K562 (cell line): ENCODE results near the gene MKRN3. TPM values are rescaled to one million over a fixed set of nuclear protein-coding genes. Genes with fewer than 3 reads are reported as not detected.
A peak's percentile ranks its signal among the peaks of the same experiment; 100 is the strongest.

Experiments
- BACH1 ChIP-seq: fragments of 200-800 bp; sonication (Bioruptor generic); IDR thresholded peaks from 2 replicates; pipeline ENCODE4 v1.6.1; 2016; ENCODE audit warnings: missing genetic modification characterization, missing compliant biosample characterization
- CBX2 ChIP-seq: fragments of 200-600 bp; sonication (generic); IDR thresholded peaks from one replicate; pipeline ENCODE4 v1.6.1; 2012; ENCODE audit warnings: mild to moderate bottlenecking, low read length, inconsistent platforms; ENCODE audit not compliant: insufficient read depth, poor library complexity, severe bottlenecking
- CBX8 ChIP-seq: fragments of 200-600 bp; sonication (generic); IDR thresholded peaks from 2 replicates; pipeline ENCODE4 v1.6.1; 2012; ENCODE audit warnings: borderline replicate concordance, mixed run types, low read depth, mild to moderate bottlenecking, moderate library complexity, mixed read lengths, low read length, control low read depth, inconsistent platforms; ENCODE audit not compliant: poor library complexity, severe bottlenecking; ENCODE audit errors: extremely low read depth
- CHD2 ChIP-seq: IDR thresholded peaks from 2 replicates; pipeline ENCODE4 v1.6.1; 2011; ENCODE audit warnings: low read depth, low read length
- DIDO1 ChIP-seq: fragments of 450-650 bp; IDR thresholded peaks from 2 replicates; pipeline ENCODE4 v1.6.1; 2016; ENCODE audit warnings: low read depth, missing biosample characterization, missing genetic modification characterization
- DMBX1 ChIP-seq: fragments of 250-450 bp; sonication (Bioruptor Pico); IDR thresholded peaks from 2 replicates; pipeline ENCODE4 v1.8.0; 2022; ENCODE audit warnings: inconsistent platforms, mild to moderate bottlenecking, moderate library complexity, borderline replicate concordance
- ETV5 ChIP-seq: sonication (generic); formaldehyde crosslinking; IDR thresholded peaks from 2 replicates; pipeline ENCODE4 v1.4.0; 2020; ENCODE audit warnings: low read depth, mild to moderate bottlenecking, missing genetic modification reagents
- HES1 ChIP-seq: fragments of 450-650 bp; IDR thresholded peaks from 2 replicates; pipeline ENCODE4 v1.6.1; 2016; ENCODE audit warnings: low read depth, mild to moderate bottlenecking, moderate library complexity
- MCM7 ChIP-seq, 2 experiments: fragments of 450-650 bp; IDR thresholded peaks; 2 replicates each; pipeline ENCODE4 v1.6.1; 2016 to 2018
- MYNN ChIP-seq, 2 experiments: sonication (generic); formaldehyde crosslinking in 1 of 2; IDR thresholded peaks; 2 replicates each; pipeline versions ENCODE4 v1.5.0 to v1.6.1; 2016 to 2020; ENCODE audit warnings: antibody characterized with exemption in 1 of 2, missing genetic modification reagents in 1 of 2
- NCOA2 ChIP-seq, 2 experiments: fragments of 450-650 bp; IDR thresholded peaks; 2 replicates each; pipeline ENCODE4 v1.6.1; 2018; ENCODE audit warnings: mild to moderate bottlenecking in 2 of 2, moderate library complexity in 1 of 2; ENCODE audit not compliant: partially characterized antibody in 2 of 2
- NFE2 ChIP-seq: IDR thresholded peaks from 2 replicates; pipeline ENCODE4 v1.6.1; 2014; ENCODE audit warnings: antibody characterized with exemption, low read depth
- NFYB ChIP-seq: IDR thresholded peaks from 2 replicates; pipeline ENCODE4 v1.6.1; 2011; ENCODE audit warnings: mild to moderate bottlenecking, moderate library complexity; ENCODE audit not compliant: insufficient read length; ENCODE audit errors: extremely low read depth
- PBX2 ChIP-seq, 2 experiments: IDR thresholded peaks in 1 of 2; conservative IDR thresholded peaks in 1 of 2; 2 replicates each; pipeline ENCODE4 v1.6.1; 2016; ENCODE audit warnings: low read depth in 2 of 2, mild to moderate bottlenecking in 1 of 2, missing compliant biosample characterization in 1 of 2, missing genetic modification characterization in 1 of 2, moderate library complexity in 1 of 2
- PHB ChIP-seq: fragments of 250-450 bp; sonication (Bioruptor Pico); IDR thresholded peaks from 2 replicates; pipeline ENCODE4 v1.5.0; 2021
- POLR2A ChIP-seq: fragments of 450-650 bp; conservative IDR thresholded peaks from 2 replicates; pipeline ENCODE4 v1.6.1; 2016
- SP2 ChIP-seq: IDR thresholded peaks from 2 replicates; pipeline ENCODE4 v1.6.1; 2011; ENCODE audit warnings: mild to moderate bottlenecking, low read depth, low read length, moderate library complexity; ENCODE audit not compliant: poor library complexity, severe bottlenecking; ENCODE audit errors: extremely low read depth
- STAT6 ChIP-seq: sonication (generic); formaldehyde crosslinking; IDR thresholded peaks from 2 replicates; pipeline ENCODE4 v1.8.1; 2023; ENCODE audit warnings: mild to moderate bottlenecking, missing genetic modification reagents
- TAF7 ChIP-seq: fragments of 450-650 bp; IDR thresholded peaks from 2 replicates; pipeline ENCODE4 v1.6.1; 2016; ENCODE audit warnings: missing genetic modification characterization, missing compliant biosample characterization
- TBP ChIP-seq: optimal IDR thresholded peaks from 2 replicates; pipeline ENCODE3; 2011; ENCODE audit warnings: low read depth, low read length, improper control_type of control experiment
- ZNF311 ChIP-seq: fragments of 250-450 bp; sonication (Bioruptor Pico); IDR thresholded peaks from 2 replicates; pipeline ENCODE4 v1.4.0; 2020; ENCODE audit warnings: mild to moderate bottlenecking, moderate library complexity
- ZNF324 ChIP-seq: fragments of 250-450 bp; sonication (Bioruptor Pico); IDR thresholded peaks from 2 replicates; pipeline ENCODE4 v1.4.0; 2020; ENCODE audit warnings: mild to moderate bottlenecking
- ZNF41 ChIP-seq: fragments of 250-450 bp; sonication (Bioruptor Pico); conservative IDR thresholded peaks from 2 replicates; pipeline ENCODE4 v1.4.0; 2020; ENCODE audit warnings: mild to moderate bottlenecking
- polyA plus RNA-seq, 8 experiments: library from polyadenylated mRNA; depleted of rRNA in 4 of 8; stranded (reverse) in 5 of 8; unstranded in 3 of 8; fragments of >200 nt; fragmentation: Nextera tagmentation in 2 of 8; fragmentation: Illumina TruSeq in 1 of 8; extraction: Ambion mirVana in 2 of 8; extraction: Trizol in 1 of 8; gene quantifications; 2 replicates each; pipeline versions ENCODE4 v1.2.1 to v1.2.3, GENCODE V29; 2011 to 2014; ENCODE audit warnings: inconsistent platforms in 1 of 8, missing spikeins in 1 of 8
- total RNA-seq, 7 experiments: library from RNA; depleted of rRNA in 6 of 7; stranded (reverse); fragments of >200 nt in 6 of 7; fragmentation: Illumina TruSeq in 2 of 7; extraction: Trizol in 2 of 7; gene quantifications; 2 replicates each; pipeline versions ENCODE4 v1.2.1 to v1.2.3, GENCODE V29; 2011 to 2021; ENCODE audit warnings: low replicate concordance in 1 of 7

Gene MKRN3
- total and polyA plus RNA-seq, 9 of the 15 experiments (the other 6 are each of a cell fraction or from before 2014, with no cell fraction given) = 6.5 to 33.4 (median 25.1) TPM

GRCh38 chr15:23565395-23566070, at the start of gene MKRN3 (continued):
- TF ChIP-seq MYNN (IDR thresholded peaks at IDR 0.05) (no peak; the same call in 1 of the 2 replicates), MYNN (CRISPR knock-in tag; IDR thresholded peaks at IDR 0.05) (no peak), HES1 (no peak), MCM7 (IDR thresholded peaks at IDR 0.05) (no peak), CHD2 (peak; percentile 36; the same call in 1 of the 2 replicates), DIDO1 (peak; percentile 98), STAT6 (no peak), ZNF41 (CRISPR knock-in tag) (0 out of 2 replicates have a peak, but pooled peaks have one; percentile 20), CBX2 (no peak), PHB (CRISPR knock-in tag) (no peak), BACH1 (tag) (no peak), TAF7 (tag) (peak; percentile 80), NFE2 (0 out of 2 replicates have a peak, but pooled peaks have one; percentile 7), PBX2 (CRISPR knock-in tag; IDR thresholded peaks at IDR 0.05; ENCODE audit: low read depth) (no peak), PBX2 (tag; conservative IDR thresholded peaks at IDR 0.05; ENCODE audit: low read depth) (no peak), ZNF311 (CRISPR knock-in tag) (no peak), ZNF324 (CRISPR knock-in tag) (no peak), POLR2A (peak; percentile 95), CBX8 (no peak), NCOA2 (IDR thresholded peaks at IDR 0.05; ENCODE audit: partially characterized antibody in 2 of 2) (no peak), TBP (peak; percentile 97), SP2 (no peak), NFYB (no peak), DMBX1 (CRISPR knock-in tag) (peak; percentile 19; the same call in 1 of the 2 replicates), ETV5 (peak; percentile 100)
